Prostate gland (tissue), 2 donors: ENCODE data around the gene PWWP2B. TPM values are rescaled to one million over a fixed set of nuclear protein-coding genes. Genes with fewer than 3 reads are reported as not detected.

Source experiments
- DNase-seq: peaks from one replicate; pipeline ENCODE4 v3.0.0-alpha.2; 2019; ENCODE audit warnings: low spot score
- H3K27ac ChIP-seq, 2 donors: fragments of 200-600 bp; sonication (generic); 2 replicates each; pipeline ENCODE4 v1.5.1; 2017 to 2019
- H3K27me3 ChIP-seq: fragments of 200-600 bp; sonication (generic); replicated peaks from 2 replicates; pipeline ENCODE4 v1.5.1; 2019; ENCODE audit not compliant: insufficient read depth
- H3K36me3 ChIP-seq, 2 donors: fragments of 200-600 bp; sonication (generic); 1 replicate in 1 of 2; 2 replicates in 1 of 2; pipeline versions ENCODE4 v1.5.1 to v1.8.1; 2017 to 2019
- H3K4me1 ChIP-seq: fragments of 200-600 bp; sonication (generic); replicated peaks from 2 replicates; pipeline ENCODE4 v1.5.1; 2019
- H3K4me3 ChIP-seq, 2 donors: fragments of 200-600 bp; sonication (generic); 2 replicates each; pipeline ENCODE4 v1.5.1; 2017 to 2019
- H3K9me3 ChIP-seq: fragments of 200-600 bp; sonication (generic); 2 replicates; pipeline ENCODE4 v1.5.1; 2017
- POLR2A ChIP-seq: fragments of 450-650 bp; IDR thresholded peaks from one replicate; pipeline ENCODE4 v1.6.1; 2016; ENCODE audit warnings: antibody characterized with exemption, mild to moderate bottlenecking
- POLR2AphosphoS5 ChIP-seq: sonication (generic); formaldehyde crosslinking; IDR thresholded peaks from one replicate; pipeline ENCODE4 v1.6.1; 2017; ENCODE audit warnings: antibody characterized with exemption
- WGBS: methylation state at CpG from one replicate; pipeline ENCODE4 v1.1.5; 2018; 5-methylcytosine and 5-hydroxymethylcytosine counted together
- intact Hi-C: fragments of 100-400 bp; cut with DNase I; formaldehyde crosslinking; loops from one replicate; pipeline ENCODE4 v1.14.2; 2022
- total RNA-seq, 2 donors: library from RNA; depleted of rRNA; stranded (reverse); fragments of >200 nt; gene quantifications; one replicate each; pipeline ENCODE4 v1.1.0, GENCODE V29; 2016
- TF ChIP-seq, protein P1 (sequence below), 4 experiments: fragments of 200-600 bp in 2 of 4; fragments of 450-650 bp in 2 of 4; sonication (generic) in 2 of 4; IDR thresholded peaks; 1 replicate in 3 of 4; 2 replicates in 1 of 4; pipeline ENCODE4 v1.5.1; 2016 to 2019; ENCODE audit warnings: antibody characterized with exemption in 4 of 4, mild to moderate bottlenecking in 2 of 4, moderate library complexity in 2 of 4

PWWP2B gene
- total RNA-seq, 2 donors from 2014 or later, result 27.5 to 36.6 TPM

DNA sequence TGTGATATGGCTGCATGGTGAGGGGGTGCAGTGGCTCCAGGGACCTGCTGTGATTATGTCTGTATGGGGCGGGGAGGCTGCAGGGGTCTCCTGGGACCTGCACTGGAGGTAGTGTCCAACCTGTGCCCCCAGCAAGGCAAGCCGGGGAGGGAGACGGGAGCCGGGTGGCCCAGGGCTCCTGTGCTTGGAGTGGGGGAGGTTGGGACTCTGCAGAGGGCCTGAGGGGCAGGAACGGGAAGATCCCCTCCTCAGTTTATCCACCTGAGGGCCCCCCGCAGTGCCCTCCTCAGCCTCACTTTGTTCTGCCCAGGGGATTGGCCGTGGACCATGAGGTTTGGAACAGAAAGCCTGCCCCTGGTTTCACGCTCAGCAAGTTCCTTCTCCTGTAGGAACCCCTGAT lies 22.8 kb upstream of the PWWP2B start:
- DNase-seq, result no peak
- intact Hi-C loops, result no loop called here

DNA sequence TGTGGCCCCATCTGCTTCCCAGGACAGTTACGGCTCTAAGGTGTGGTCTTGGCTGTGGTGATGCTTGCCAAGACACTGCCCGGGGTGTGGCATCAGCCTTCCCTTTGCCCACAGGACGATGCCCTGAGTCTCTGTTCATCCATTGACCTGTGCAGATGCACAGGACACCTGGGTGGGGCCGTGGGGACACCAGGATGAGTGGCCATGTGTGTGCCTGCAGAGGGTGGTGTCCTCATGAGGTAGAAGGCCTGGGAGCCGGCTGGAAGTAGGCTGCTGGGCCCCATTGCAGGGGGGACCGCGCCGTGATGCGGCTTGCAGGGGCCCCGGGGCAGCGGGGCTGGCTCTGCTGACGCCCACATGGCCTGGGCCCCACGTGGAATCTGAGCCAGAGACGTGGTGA lies 22.4 kb upstream of the PWWP2B start:
- no peaks in the 10 kb centered on the region for H3K4me1 ChIP-seq
- H3K9me3 ChIP-seq, result no peaks in the 10 kb centered on the region
- H3K27ac ChIP-seq, result no peak overlapping the region
- no peaks in the 10 kb centered on the region for H3K36me3 ChIP-seq
- WGBS, result 87% methylated on average over 13 of the region's 14 CpGs
- DNase-seq, result no peak
- no peak for TF ChIP-seq POLR2AphosphoS5
- H3K4me3 ChIP-seq, result no peak overlapping the region
- H3K27me3 ChIP-seq, result no peaks in the 10 kb centered on the region
- intact Hi-C loops, result no loop called here

More for the DNA sequence above, 22.8 kb upstream of the PWWP2B start:
- no peak overlapping the region for H3K4me3 ChIP-seq
- H3K36me3 ChIP-seq, result no peaks in the 10 kb centered on the region
- TF ChIP-seq POLR2AphosphoS5 (no peak), POLR2A (no peak)
- TF ChIP-seq, protein P1, sequence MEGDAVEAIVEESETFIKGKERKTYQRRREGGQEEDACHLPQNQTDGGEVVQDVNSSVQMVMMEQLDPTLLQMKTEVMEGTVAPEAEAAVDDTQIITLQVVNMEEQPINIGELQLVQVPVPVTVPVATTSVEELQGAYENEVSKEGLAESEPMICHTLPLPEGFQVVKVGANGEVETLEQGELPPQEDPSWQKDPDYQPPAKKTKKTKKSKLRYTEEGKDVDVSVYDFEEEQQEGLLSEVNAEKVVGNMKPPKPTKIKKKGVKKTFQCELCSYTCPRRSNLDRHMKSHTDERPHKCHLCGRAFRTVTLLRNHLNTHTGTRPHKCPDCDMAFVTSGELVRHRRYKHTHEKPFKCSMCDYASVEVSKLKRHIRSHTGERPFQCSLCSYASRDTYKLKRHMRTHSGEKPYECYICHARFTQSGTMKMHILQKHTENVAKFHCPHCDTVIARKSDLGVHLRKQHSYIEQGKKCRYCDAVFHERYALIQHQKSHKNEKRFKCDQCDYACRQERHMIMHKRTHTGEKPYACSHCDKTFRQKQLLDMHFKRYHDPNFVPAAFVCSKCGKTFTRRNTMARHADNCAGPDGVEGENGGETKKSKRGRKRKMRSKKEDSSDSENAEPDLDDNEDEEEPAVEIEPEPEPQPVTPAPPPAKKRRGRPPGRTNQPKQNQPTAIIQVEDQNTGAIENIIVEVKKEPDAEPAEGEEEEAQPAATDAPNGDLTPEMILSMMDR (IDR thresholded peaks at IDR 0.05), result no peak
- H3K4me1 ChIP-seq, result no peaks in the 10 kb centered on the region
- H3K27me3 ChIP-seq, result no peaks in the 10 kb centered on the region
- H3K27ac ChIP-seq, result no peak overlapping the region
- 82% methylated on average over 8 of the region's 8 CpGs for WGBS
- no peaks in the 10 kb centered on the region for H3K9me3 ChIP-seq

DNA sequence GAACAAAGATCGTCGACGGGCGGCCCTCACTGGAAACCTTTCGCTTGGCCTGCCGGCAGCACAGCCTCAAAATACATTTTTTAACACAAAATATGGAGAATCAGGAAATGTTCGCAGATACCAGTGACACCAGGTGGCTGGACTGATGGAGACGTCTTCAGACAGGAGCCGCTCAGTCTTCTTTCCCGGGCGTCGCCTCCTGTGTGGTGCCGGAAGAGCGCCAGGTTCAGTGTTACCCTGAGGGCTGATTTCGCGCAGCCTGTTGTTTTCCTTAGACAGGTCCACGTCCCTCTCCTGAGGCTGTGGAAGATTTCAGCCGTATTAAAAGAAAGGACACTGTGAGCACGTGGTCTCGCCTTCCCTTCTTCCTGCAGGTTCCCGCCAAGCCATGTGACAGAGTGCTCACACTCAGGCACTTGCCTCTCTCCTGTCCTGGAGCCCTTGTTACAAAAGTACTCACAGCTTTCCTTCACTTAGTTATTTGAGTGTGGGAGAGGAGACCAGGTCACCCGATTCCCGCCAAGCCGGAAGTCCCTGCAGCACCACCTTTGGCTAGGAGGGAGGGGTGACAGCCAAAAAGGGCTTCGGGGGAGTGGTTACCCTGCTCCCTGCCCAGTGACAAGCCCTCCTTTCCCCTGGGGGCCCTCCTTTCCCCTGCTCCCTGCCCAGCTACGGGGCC lies 21.7 kb upstream of the PWWP2B start:
- TF ChIP-seq POLR2AphosphoS5 (no peak), POLR2A (no peak)
- TF ChIP-seq, protein P1 (IDR thresholded peaks at IDR 0.05), result no peak
- no peaks in the 10 kb centered on the region for H3K27me3 ChIP-seq
- DNase-seq, result no peak
- H3K4me1 ChIP-seq, result no peaks in the 10 kb centered on the region
- no peak overlapping the region for H3K27ac ChIP-seq
- no peaks in the 10 kb centered on the region for H3K9me3 ChIP-seq
- H3K36me3 ChIP-seq, result no peaks in the 10 kb centered on the region
- no peak overlapping the region for H3K4me3 ChIP-seq
- WGBS, result 82% methylated on average over 26 of the region's 26 CpGs
- intact Hi-C loops, result no loop called here

DNA sequence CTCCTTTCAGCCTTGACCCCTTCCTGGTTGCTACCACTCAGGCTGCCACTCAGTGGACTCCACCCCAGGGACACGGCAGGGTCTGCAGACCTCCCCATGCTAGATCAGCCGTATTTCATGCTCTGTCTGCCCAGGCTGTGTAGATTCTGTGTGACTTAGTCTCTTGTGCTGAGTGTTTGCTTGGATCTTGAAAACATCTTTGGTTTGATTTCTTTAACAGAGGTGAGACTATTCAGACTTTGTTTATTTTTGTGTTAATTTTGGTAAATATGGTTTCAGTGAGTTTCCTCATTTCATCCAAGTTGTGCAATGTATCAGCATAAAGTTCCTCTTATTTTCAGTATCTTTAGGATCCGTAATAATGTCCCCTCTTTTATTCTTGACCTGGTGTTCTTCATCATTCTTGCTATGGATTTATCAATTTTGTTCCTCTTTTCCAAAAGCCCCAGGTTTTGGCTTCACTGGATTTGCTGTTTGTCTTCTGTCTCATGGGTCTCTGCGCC lies 21.2 kb upstream of the PWWP2B start:
- no peak for TF ChIP-seq POLR2AphosphoS5
- TF ChIP-seq, protein P1 (IDR thresholded peaks at IDR 0.05), result no peak
- TF ChIP-seq POLR2A, result no peak
- Histone ChIP-seq H3K27ac (no peak overlapping the region), H3K27me3 (no peaks in the 10 kb centered on the region), H3K4me1 (no peaks in the 10 kb centered on the region), H3K36me3 (no peaks in the 10 kb centered on the region), H3K4me3 (no peak overlapping the region), H3K9me3 (no peaks in the 10 kb centered on the region)
- intact Hi-C loops, result no loop called here
- WGBS, result 75% methylated on average over 4 of the region's 4 CpGs
- DNase-seq, result no peak

DNA sequence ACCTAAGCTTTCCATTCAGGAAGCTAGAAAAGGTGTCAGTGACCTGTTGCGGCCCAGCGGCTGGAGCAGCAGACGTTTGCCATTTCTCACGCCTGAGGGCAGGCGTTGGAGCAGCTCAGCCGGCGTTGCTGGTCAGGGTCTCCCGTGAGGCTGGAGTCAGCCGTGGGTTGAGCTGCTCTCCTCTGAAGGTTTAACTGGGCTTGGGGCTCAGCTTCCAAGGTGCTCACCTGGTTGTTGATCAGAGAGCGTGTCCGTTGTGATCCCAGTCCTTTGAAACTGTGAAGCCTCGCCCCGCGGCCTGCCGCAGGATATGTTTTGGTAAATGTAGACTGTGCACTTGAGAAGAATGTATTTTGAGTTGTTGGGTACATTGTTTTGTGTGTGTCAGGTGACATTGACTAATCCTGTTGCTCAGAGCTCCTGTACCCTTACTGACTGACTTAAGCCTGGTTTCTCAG lies 20.6 kb upstream of the PWWP2B start:
- WGBS, result 77% methylated on average over 15 of the region's 15 CpGs
- Histone ChIP-seq H3K36me3 (no peaks in the 10 kb centered on the region), H3K9me3 (no peaks in the 10 kb centered on the region), H3K27me3 (no peaks in the 10 kb centered on the region), H3K4me3 (no peak overlapping the region), H3K27ac (no peak overlapping the region), H3K4me1 (no peaks in the 10 kb centered on the region)
- intact Hi-C loops, result no loop called here
- TF ChIP-seq, protein P1 (IDR thresholded peaks at IDR 0.05), result no peak
- TF ChIP-seq POLR2AphosphoS5, result no peak
- DNase-seq, result no peak
